PC-3 (cell line): Measurements from ENCODE around the gene TSKS. TPM values are rescaled to one million over a fixed set of nuclear protein-coding genes. Genes with fewer than 3 reads are reported as not detected.

Experiments
- ATAC-seq: fragments of 200-7000 bp; cut with Tn5 transposase; 2 replicates; pipeline ENCODE4 v1.9.1; 2020; ENCODE audit warnings: mild to moderate bottlenecking, moderate library complexity
- BruUV-seq: library from RNA; stranded (reverse); fragments of 400-500 nt; replicated peaks from 2 replicates; lab custom pipeline; 2021; lab: Mats Ljungman, UMichigan
- CTCF ChIA-PET: fragments of 300-600 bp; sonication (Branson Sonifier 250); formaldehyde crosslinking; loops from one replicate; lab custom pipeline; 2022; ENCODE audit warnings: antibody characterized with exemption; lab: Charles Lee
- POLR2A ChIA-PET: fragments of 300-600 bp; sonication (Branson Sonifier 250); formaldehyde crosslinking; loops from one replicate; lab custom pipeline; 2022; ENCODE audit warnings: antibody characterized with exemption; ENCODE audit not compliant: unreplicated experiment; lab: Charles Lee
- DNase-seq: peaks from one replicate; pipeline ENCODE4 v3.0.0-alpha.2; 2015
- H2AFZ ChIP-seq: fragments of 300-600 bp; sonication (generic); 2 replicates; pipeline ENCODE4 v1.6.0; 2016; ENCODE audit warnings: antibody characterized with exemption, low read length
- H3F3A ChIP-seq: fragments of 300-600 bp; sonication (generic); one replicate; pipeline ENCODE4 v1.6.0; 2017; ENCODE audit warnings: antibody characterized with exemption, low read length, control low read depth, mild to moderate bottlenecking; ENCODE audit not compliant: unreplicated experiment
- H3K27ac ChIP-seq: fragments of 300-600 bp; sonication (generic); 2 replicates; pipeline ENCODE4 v1.5.1; 2016; ENCODE audit warnings: mild to moderate bottlenecking, low read length
- H3K27me3 ChIP-seq: fragments of 300-600 bp; sonication (generic); 2 replicates; pipeline ENCODE4 v1.6.1; 2016; ENCODE audit warnings: low read length, mixed read lengths
- H3K36me3 ChIP-seq: fragments of 300-600 bp; sonication (generic); 2 replicates; pipeline ENCODE4 v1.6.1; 2016; ENCODE audit warnings: low read depth, mixed run types, low read length, mixed read lengths
- H3K4me1 ChIP-seq: fragments of 300-600 bp; sonication (generic); 2 replicates; pipeline ENCODE4 v1.5.1; 2016; ENCODE audit warnings: low read length; ENCODE audit not compliant: insufficient read depth
- H3K4me2 ChIP-seq: fragments of 300-600 bp; sonication (generic); 2 replicates; pipeline ENCODE4 v1.6.0; 2016; ENCODE audit warnings: low read length
- H3K4me3 ChIP-seq: fragments of 300-600 bp; sonication (generic); 2 replicates; pipeline ENCODE4 v1.5.1; 2016; ENCODE audit warnings: mild to moderate bottlenecking, low read length, mixed read lengths
- H3K79me2 ChIP-seq: fragments of 300-600 bp; sonication (generic); 2 replicates; pipeline ENCODE4 v1.6.1; 2017; ENCODE audit warnings: low read length, mixed read lengths
- H3K9ac ChIP-seq: fragments of 300-600 bp; sonication (generic); 2 replicates; pipeline ENCODE4 v1.6.0; 2016; ENCODE audit warnings: mild to moderate bottlenecking, low read length
- H3K9me2 ChIP-seq: fragments of 300-600 bp; sonication (generic); replicated peaks from 2 replicates; pipeline ENCODE4 v1.6.1; 2016; ENCODE audit warnings: mixed run types, low read length, mixed read lengths
- H3K9me3 ChIP-seq: fragments of 300-600 bp; sonication (generic); 2 replicates; pipeline ENCODE4 v1.6.1; 2016; ENCODE audit warnings: low read length, mixed read lengths
- H4K20me1 ChIP-seq: fragments of 300-600 bp; sonication (generic); 2 replicates; pipeline ENCODE4 v1.6.1; 2016; ENCODE audit warnings: low read length, mixed read lengths
- CTCF ChIP-seq: fragments of 300-600 bp; sonication (generic); conservative IDR thresholded peaks from 2 replicates; pipeline ENCODE4 v1.5.1; 2017; ENCODE audit warnings: antibody characterized with exemption, low read depth, mild to moderate bottlenecking, low read length
- EZH2 ChIP-seq: fragments of 300-600 bp; sonication (generic); IDR thresholded peaks from one replicate; pipeline ENCODE4 v1.6.1; 2017; ENCODE audit warnings: antibody characterized with exemption, mild to moderate bottlenecking, low read length; ENCODE audit not compliant: unreplicated experiment
- EZH2phosphoT487 ChIP-seq: fragments of 300-600 bp; sonication (generic); IDR thresholded peaks from 2 replicates; pipeline ENCODE4 v1.6.1; 2018; ENCODE audit warnings: mild to moderate bottlenecking, antibody characterized with exemption, low read length, borderline replicate concordance
- intact Hi-C: fragments of 100-400 bp; cut with micrococcal nuclease; formaldehyde crosslinking; loops from 2 replicates; pipeline ENCODE4 v1.9.0; 2023
- total RNA-seq: library from RNA; depleted of rRNA; stranded (reverse); fragments of >200 nt; gene quantifications from 2 replicates; pipeline ENCODE4 v1.2.3, GENCODE V29; 2014

TSKS gene
- total RNA-seq, 1 experiment from 2014 or later, result not detected

GRCh38 chr19:49691243-49692146, 71.6 kb downstream of the TSKS start:
- ChIA-PET POLR2A (interaction anchor here (0.7 kb wide), 1 partner anchor 27 kb away, joined by 3 read pairs; no protein-coding TSS in a partner anchor), CTCF (interaction anchor here (0.5 to 0.6 kb wide), 2 partner anchors 11 to 42 kb away, joined by 3 to 7 read pairs; no protein-coding TSS in a partner anchor)
- Histone ChIP-seq H3F3A (no peaks in the 10 kb centered on the region), H3K79me2 (no peaks in the 10 kb centered on the region), H4K20me1 (peaks cover 4% of the 10 kb centered on the region; the same call in 1 of the 2 replicates), H3K4me2 (peak overlapping the region; percentile 99), H2AFZ (peak overlapping the region; percentile 85), H3K9me2 (no peaks in the 10 kb centered on the region), H3K9me3 (no peaks in the 10 kb centered on the region), H3K36me3 (no peaks in the 10 kb centered on the region; the same call in 1 of the 2 replicates), H3K4me1 (peaks cover 19% of the 10 kb centered on the region), H3K27ac (no peak overlapping the region), H3K27me3 (no peaks in the 10 kb centered on the region), H3K9ac (peak overlapping the region; percentile 64; the same call in 1 of the 2 replicates), H3K4me3 (peak overlapping the region; percentile 82)
- peak; percentile 19 for ATAC-seq
- intact Hi-C loops, result loop anchor here (2.0 to 5.0 kb wide), 2 partner anchors 75 to 116 kb away; partner anchors contain the start of gene AP2A1
- peak; percentile 64 for DNase-seq
- BruUV-seq, result TSS peak; percentile 32
- TF ChIP-seq EZH2phosphoT487 (no peak), EZH2 (no peak), CTCF (no peak)

GRCh38 chr19:49690656-49691242, 72.4 kb downstream of the TSKS start, which contains the start of gene CPT1C:
Gene CPT1C, plus strand, starts transcription at chr19:49691116. Its CDS starts 1,137 bp downstream, at chr19:49692253.
- Histone ChIP-seq H3K4me3 (peak within 1 kb of the TSS; percentile 82), H3K4me2 (peak within 1 kb of the TSS; percentile 99), H2AFZ (peak within 1 kb of the TSS; percentile 85), H3K79me2 (no peaks in the 10 kb centered on the region), H3K27ac (no peak within 1 kb of the TSS), H3K9me3 (no peaks in the 10 kb centered on the region), H3F3A (no peaks in the 10 kb centered on the region), H3K4me1 (peaks cover 19% of the 10 kb centered on the region), H3K36me3 (peaks cover 5% of the 10 kb centered on the region; the same call in 1 of the 2 replicates), H4K20me1 (peaks cover 4% of the 10 kb centered on the region; the same call in 1 of the 2 replicates), H3K9me2 (no peaks in the 10 kb centered on the region), H3K9ac (peak within 1 kb of the TSS; percentile 64), H3K27me3 (no peaks in the 10 kb centered on the region)
- ChIA-PET CTCF (interaction anchor here (0.5 to 0.7 kb wide), 3 partner anchors 12 to 75 kb away, joined by 3 to 7 read pairs (median 3); no protein-coding TSS in a partner anchor), POLR2A (interaction anchor here (0.6 to 0.7 kb wide), 2 partner anchors 27 to 337 kb away, joined by 3 to 17 read pairs; no protein-coding TSS in a partner anchor)
- BruUV-seq, result no TSS peak
- DNase-seq, result peak; percentile 90
- no peak for TF ChIP-seq CTCF
- no peak for TF ChIP-seq EZH2phosphoT487
- TF ChIP-seq EZH2, result no peak
- ATAC-seq, result peak; percentile 73
- intact Hi-C loops, result loop anchor here (2.0 to 5.0 kb wide), 2 partner anchors 76 to 117 kb away; partner anchors contain the start of gene AP2A1
